ENCODE results near the gene RNF126. TPM values are rescaled to one million over a fixed set of nuclear protein-coding genes. Genes with fewer than 3 reads are reported as not detected.
A peak's percentile ranks its signal among the peaks of the same experiment; 100 is the strongest.

RNF126 gene
- total RNA-seq, 2 experiments from 2014 or later, result 106 to 108 TPM

GRCh38 chr19:694481-695351, 31.7 kb upstream of the RNF126 start:
- H3K4me3 Mint-ChIP-seq, result no peak overlapping the region
- H3K27me3 Mint-ChIP-seq, result peaks cover 42% of the 10 kb centered on the region
- peaks cover 2% of the 10 kb centered on the region for H3K4me1 Mint-ChIP-seq
- no peak for DNase-seq
- no peak overlapping the region for H3K27ac Mint-ChIP-seq
- no peaks in the 10 kb centered on the region for H3K9me3 Mint-ChIP-seq
- no peaks in the 10 kb centered on the region for H3K36me3 Mint-ChIP-seq

DNA sequence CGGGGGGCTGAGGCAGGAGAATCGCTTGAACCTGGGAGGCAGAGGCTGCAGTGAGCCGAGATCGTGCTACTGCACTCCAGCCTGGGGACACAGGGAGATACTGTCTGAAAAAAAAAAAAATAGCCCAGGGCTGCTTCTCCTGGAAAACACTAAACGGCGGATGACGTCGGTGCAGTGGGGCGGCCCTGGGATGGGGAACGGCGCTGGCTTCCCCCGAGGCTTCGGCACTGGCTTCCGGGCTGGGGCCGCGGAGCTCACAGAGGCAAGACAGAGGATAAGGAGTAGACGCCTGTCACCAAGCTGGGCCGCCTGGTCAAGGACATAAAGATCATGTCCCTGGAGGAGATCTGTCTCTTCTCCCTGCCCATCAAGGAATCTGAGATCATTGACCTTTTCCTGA, 27.2 kb upstream of the RNF126 start:
- Mint-ChIP-seq H3K4me1 (no peaks in the 10 kb centered on the region), H3K27me3 (peaks cover 10% of the 10 kb centered on the region), H3K9me3 (no peaks in the 10 kb centered on the region), H3K36me3 (no peaks in the 10 kb centered on the region), H3K27ac (no peak overlapping the region), H3K4me3 (no peak overlapping the region)
- DNase-seq, result no peak

DNA sequence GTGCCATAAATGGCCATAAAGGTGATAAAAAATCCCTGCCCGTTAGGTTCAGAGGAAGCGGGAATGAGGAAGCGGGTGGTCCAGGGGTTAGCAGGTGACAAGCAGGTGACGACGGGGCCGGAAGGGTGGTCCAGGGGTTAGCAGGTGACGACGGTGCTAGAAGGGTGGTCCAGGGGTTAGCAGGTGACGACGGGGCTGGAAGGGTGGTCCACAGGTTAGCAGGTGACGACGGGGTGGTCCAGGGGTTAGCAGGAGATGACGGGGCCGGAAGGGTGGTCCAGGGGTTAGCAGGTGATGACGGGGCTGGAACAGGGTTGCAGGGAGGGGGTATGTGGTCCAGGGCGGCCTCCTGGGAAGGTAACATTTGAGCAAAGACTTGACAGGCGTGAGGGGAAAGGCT, 26.0 kb upstream of the RNF126 start:
- Mint-ChIP-seq H3K4me3 (no peak overlapping the region), H3K9me3 (no peaks in the 10 kb centered on the region), H3K27me3 (no peaks in the 10 kb centered on the region), H3K27ac (no peak overlapping the region), H3K4me1 (no peaks in the 10 kb centered on the region), H3K36me3 (no peaks in the 10 kb centered on the region)
- no peak for DNase-seq

GRCh38 chr19:688214-688613, 25.2 kb upstream of the RNF126 start:
- Mint-ChIP-seq H3K27ac (no peak overlapping the region), H3K9me3 (no peaks in the 10 kb centered on the region), H3K36me3 (no peaks in the 10 kb centered on the region), H3K4me1 (no peaks in the 10 kb centered on the region), H3K27me3 (no peaks in the 10 kb centered on the region), H3K4me3 (no peak overlapping the region)
- DNase-seq, result no peak

DNA sequence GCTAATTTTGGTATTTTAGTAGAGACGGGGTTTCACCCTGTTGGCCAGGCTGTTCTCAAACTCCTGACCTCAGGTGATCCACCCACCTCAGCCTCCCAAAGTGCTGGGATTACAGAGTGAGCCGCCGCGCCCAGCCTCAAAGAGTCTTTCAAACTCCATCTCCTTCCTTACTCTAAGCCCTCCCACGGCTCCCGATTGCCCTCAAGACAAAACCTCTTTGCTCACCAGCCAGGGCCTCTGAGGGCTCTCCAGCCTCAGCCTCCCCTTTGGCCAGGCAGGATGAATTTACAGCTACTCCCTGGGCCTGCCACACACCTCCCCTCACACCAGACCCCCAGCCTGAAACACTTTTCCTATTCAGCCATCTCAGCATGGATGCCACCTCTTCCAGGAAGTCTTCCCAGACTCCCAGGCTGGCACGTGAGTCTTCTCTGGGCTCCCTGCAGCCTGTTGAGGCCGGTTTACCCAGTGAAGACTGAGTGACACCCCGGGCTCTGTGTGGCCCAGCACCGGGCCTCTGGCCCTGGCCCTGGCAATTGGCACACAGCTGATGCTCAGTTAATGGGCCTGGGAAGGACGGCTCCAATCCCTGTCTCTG, 24.7 kb upstream of the RNF126 start:
- no peak overlapping the region for H3K27ac Mint-ChIP-seq
- no peak overlapping the region for H3K4me3 Mint-ChIP-seq
- no peak for DNase-seq
- H3K4me1 Mint-ChIP-seq, result no peaks in the 10 kb centered on the region
- no peaks in the 10 kb centered on the region for H3K9me3 Mint-ChIP-seq
- H3K27me3 Mint-ChIP-seq, result no peaks in the 10 kb centered on the region
- no peaks in the 10 kb centered on the region for H3K36me3 Mint-ChIP-seq

GRCh38 chr19:686589-687297, 23.7 kb upstream of the RNF126 start:
- DNase-seq, result no peak
- no peaks in the 10 kb centered on the region for H3K36me3 Mint-ChIP-seq
- H3K4me1 Mint-ChIP-seq, result no peaks in the 10 kb centered on the region
- H3K27ac Mint-ChIP-seq, result no peak overlapping the region
- H3K27me3 Mint-ChIP-seq, result no peaks in the 10 kb centered on the region
- H3K9me3 Mint-ChIP-seq, result no peaks in the 10 kb centered on the region
- no peak overlapping the region for H3K4me3 Mint-ChIP-seq

GRCh38 chr19:685454-685931, 22.5 kb upstream of the RNF126 start:
- Mint-ChIP-seq H3K9me3 (no peaks in the 10 kb centered on the region), H3K27ac (no peak overlapping the region), H3K4me3 (no peak overlapping the region), H3K4me1 (no peaks in the 10 kb centered on the region), H3K36me3 (peaks cover 1% of the 10 kb centered on the region), H3K27me3 (no peaks in the 10 kb centered on the region)
- no peak for DNase-seq

DNA sequence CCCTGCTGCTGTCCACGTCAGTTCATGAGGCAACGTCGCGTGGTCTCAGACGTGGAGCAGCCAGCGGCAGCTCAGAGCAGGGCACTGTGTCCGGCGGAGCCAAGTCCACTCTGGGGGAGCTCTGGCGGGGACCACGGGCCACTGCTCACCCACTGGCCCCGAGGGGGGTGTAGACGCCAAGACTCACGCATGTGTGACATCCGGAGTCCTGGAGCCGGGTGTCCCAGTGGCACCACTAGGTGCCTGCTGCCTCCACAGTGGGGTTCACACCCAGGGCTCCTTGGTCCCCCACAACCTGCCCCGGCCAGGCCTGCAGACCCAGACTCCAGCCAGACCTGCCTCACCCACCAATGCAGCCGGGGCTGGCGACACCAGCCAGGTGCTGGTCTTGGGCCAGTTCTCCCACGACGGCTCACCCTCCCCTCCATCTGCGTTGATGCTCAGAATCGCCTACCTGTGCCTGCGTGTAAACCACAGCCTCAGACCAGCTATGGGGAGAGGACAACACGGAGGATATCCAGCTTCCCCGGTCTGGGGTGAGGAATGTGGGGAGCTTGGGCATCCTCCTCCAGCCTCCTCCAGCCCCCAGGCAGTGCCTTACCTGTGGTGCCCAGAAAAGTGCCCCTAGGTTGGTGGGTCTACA, 19.8 kb upstream of the RNF126 start:
- peaks cover under 1% of the 10 kb centered on the region for H3K27me3 Mint-ChIP-seq
- no peaks in the 10 kb centered on the region for H3K9me3 Mint-ChIP-seq
- no peak for DNase-seq
- H3K4me1 Mint-ChIP-seq, result no peaks in the 10 kb centered on the region
- no peak overlapping the region for H3K4me3 Mint-ChIP-seq
- H3K36me3 Mint-ChIP-seq, result peaks cover 1% of the 10 kb centered on the region
- no peak overlapping the region for H3K27ac Mint-ChIP-seq

GRCh38 chr19:681029-682019, 18.3 kb upstream of the RNF126 start:
- H3K27me3 Mint-ChIP-seq, result peaks cover 10% of the 10 kb centered on the region
- H3K4me1 Mint-ChIP-seq, result no peaks in the 10 kb centered on the region
- no peaks in the 10 kb centered on the region for H3K9me3 Mint-ChIP-seq
- peaks cover 1% of the 10 kb centered on the region for H3K36me3 Mint-ChIP-seq
- H3K4me3 Mint-ChIP-seq, result peak overlapping the region; percentile 92
- DNase-seq, result peak; percentile 93
- peak overlapping the region; percentile 96 for H3K27ac Mint-ChIP-seq

- peaks cover 1% of the 10 kb centered on the region for H3K36me3 Mint-ChIP-seq
Observed at GRCh38 chr19:680287-681028, 17.4 kb upstream of the RNF126 start.

GRCh38 chr19:679418-680286, 16.6 kb upstream of the RNF126 start:
- Mint-ChIP-seq H3K27ac (peak overlapping the region; percentile 60), H3K4me1 (peaks cover 3% of the 10 kb centered on the region), H3K27me3 (peaks cover 23% of the 10 kb centered on the region), H3K9me3 (no peaks in the 10 kb centered on the region), H3K4me3 (peak overlapping the region; percentile 73), H3K36me3 (peaks cover 1% of the 10 kb centered on the region)
- DNase-seq, result peak; percentile 60

More at GRCh38 chr19:680287-681028, 17.4 kb upstream of the RNF126 start:
- peak overlapping the region; percentile 92 for H3K4me3 Mint-ChIP-seq
- H3K4me1 Mint-ChIP-seq, result peaks cover under 1% of the 10 kb centered on the region
- no peaks in the 10 kb centered on the region for H3K9me3 Mint-ChIP-seq
- peaks cover 16% of the 10 kb centered on the region for H3K27me3 Mint-ChIP-seq
- peak; percentile 98 for DNase-seq
- H3K27ac Mint-ChIP-seq, result peak overlapping the region; percentile 96

GRCh38 chr19:678791-679388, 15.9 kb upstream of the RNF126 start:
- no peak for DNase-seq
- Mint-ChIP-seq H3K27me3 (peaks cover 27% of the 10 kb centered on the region), H3K9me3 (no peaks in the 10 kb centered on the region), H3K36me3 (peaks cover 1% of the 10 kb centered on the region), H3K4me3 (peak overlapping the region; percentile 73), H3K4me1 (peaks cover 3% of the 10 kb centered on the region), H3K27ac (no peak overlapping the region)
